GM19468 (cell line): ENCODE data around the gene PPM1D.

Experiments used
- ATAC-seq: cut with Tn5 transposase; IDR thresholded peaks from one replicate; pipeline ENCODE4 v1.9.1; 2021; ENCODE audit warnings: mild to moderate bottlenecking, moderate library complexity, moderate number of reproducible peaks; ENCODE audit not compliant: unreplicated experiment; ENCODE audit errors: extremely low read depth

PPM1D gene

DNA sequence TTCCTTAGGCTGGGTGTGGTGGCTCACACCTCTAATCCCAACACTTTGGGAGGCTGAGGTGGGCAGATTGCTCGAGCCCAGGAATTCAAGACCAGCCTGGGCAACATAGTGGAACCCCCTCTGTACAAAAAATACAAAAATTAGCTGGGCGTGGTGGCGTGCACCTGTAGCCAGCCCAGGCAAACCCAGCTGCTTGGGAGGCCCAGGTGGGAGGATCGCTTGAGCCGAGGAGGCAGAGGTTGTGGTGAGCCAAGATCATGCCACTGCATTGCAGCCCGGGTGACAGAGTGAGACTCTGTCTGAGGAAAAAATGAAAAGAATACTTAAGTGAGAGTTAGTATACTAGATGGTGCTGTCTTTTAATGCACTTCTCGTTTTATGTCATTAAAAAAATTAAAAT, 15.1 kb downstream of the PPM1D start:
- ATAC-seq: no peak

DNA sequence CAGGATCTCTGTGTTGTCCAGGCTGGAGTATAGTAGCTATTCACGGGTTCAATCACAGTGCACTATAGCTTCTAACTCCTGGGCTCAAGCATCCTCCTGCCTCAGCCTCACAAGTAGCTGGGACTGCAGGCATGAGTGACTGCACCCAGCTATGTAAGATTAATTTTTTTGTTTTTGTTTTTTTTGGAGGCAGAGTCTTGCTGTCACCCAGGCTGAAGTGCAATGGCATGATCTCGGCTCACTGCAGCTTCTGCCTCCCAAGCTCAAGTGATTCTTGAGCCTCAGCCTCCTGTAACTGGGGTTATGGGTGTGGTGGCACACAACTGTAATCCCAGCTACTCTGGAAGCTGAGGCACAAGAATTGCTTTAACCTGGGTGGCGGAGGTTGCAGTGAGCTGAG, 15.8 kb downstream of the PPM1D start:
- no peak for ATAC-seq

DNA sequence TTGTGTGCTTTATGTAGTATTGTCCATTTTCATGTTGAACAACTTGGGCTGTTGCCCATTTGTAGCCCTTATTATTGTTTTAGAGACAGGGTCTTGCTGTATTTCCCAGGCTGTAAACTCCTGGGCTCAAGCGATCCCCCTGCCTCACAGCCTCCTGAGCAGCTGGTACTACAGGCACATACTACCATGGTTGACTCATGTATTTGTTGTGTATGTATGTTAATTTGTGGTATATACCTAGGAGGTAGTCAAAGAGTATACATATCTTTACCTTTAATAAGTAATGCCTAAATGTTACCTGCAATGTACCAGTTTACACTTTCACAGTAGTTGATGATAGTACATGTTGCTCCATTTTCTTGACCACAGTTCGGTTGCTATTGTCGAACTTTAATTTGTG, 18.1 kb downstream of the PPM1D start:
- no peak for ATAC-seq

DNA sequence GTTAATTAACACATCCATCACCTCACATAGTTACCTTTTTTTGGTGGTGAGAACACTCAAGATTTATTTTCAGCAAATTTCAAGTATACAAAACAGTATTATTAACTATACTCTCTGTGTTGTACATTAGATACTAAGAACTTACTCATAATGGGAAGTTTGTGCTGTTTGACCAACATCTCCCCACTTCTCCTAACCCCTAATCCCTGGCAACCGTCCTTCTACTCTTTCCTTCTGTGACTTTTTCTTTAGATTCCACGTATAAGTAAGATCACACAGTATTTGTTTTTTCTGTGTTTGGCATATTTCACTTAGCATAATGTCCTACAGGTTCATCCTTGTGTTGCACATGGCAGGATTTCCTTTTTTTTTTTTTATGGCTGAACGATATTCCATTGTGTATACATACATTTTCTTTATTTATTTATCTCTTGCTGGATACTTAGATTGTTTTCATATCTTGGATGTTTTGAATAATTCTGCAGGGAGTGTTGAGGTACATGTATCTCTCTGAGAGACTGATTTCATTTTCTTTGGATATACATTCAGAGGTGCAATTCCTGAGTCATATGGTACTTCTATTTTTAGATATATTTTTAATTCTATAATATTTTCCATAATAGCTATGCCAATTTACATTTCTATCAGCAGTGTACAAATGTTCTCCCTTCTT, 19.0 kb downstream of the PPM1D start:
- no peak for ATAC-seq

DNA sequence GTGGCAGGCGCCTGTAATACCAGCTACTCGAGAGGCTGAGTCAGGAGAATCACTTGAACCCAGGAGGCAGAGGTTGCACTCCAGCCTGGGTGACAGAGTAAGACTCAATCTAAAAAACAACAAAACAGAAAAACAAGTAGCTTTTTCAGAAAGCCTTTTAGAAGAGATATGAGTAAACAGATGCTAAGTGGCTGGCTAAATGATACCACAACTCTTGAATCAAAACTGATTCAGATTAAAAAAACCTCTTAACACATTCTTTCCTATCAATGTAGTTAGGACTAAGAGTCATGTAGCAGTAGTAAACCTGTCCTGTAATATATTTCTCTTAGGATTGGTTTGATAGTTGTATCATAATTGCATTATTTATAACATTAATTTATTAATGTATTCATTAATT, 23.0 kb downstream of the PPM1D start:
- no peak for ATAC-seq

DNA sequence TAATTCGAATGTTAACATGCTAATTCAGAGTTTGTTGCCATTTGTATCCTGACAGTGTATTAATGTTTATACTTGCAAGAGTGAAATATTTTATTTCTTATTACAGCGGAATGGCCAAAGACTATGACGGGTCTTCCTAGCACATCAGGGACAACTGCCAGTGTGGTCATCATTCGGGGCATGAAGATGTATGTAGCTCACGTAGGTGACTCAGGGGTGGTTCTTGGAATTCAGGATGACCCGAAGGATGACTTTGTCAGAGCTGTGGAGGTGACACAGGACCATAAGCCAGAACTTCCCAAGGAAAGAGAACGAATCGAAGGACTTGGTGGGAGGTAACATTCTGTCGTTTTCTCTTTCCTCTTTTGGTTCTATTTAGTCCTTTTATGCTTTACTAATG, 23.4 kb downstream of the PPM1D start:
- no peak for ATAC-seq

DNA sequence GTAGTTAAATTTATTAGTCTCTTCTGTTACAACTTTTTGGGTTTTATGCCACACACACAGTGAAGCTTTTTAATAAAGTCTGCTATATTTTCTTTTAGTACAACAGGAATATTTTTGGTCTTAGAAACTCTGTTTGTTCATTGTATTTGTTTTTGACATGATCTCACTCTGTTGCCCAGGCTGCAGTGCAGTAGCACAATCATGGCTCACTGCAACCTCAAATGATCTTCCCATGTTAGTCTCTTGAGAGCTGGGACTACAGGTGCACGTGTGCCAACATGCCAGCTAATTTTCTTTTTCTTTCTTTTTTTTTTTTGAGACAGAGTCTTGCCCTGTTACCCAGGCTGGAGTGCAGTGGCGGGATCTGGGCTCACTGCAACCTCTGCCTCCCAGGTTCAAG, 27.1 kb downstream of the PPM1D start:
- ATAC-seq: no peak

DNA sequence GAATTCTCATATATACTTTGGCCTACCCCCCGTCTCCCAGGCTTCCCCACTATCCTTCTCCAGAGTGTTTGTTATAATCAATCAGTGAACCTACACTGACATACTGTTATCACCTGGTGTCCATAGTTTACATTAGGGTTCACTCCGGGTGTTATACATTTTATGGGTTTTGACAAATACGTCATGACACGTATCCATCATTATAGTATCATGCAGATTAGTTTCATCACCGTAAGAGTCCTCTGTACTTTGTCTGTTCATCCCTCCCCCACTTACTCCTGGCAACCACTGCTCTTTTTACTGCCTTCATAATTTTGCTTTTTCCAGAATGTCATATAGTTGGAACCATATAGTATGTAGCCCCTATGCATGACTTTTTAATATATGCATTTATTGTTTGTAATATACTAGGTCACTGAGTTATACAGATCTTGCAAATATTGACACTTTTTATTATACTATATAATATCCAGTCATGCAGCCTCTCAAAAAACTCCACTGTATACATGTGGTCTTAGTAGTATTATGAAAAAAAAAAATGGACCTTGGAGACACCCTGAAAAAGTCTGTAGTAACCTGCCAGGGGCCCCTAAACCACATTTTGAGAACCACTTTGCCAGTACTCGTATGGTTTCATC, 28.4 kb downstream of the PPM1D start:
- ATAC-seq: no peak

DNA sequence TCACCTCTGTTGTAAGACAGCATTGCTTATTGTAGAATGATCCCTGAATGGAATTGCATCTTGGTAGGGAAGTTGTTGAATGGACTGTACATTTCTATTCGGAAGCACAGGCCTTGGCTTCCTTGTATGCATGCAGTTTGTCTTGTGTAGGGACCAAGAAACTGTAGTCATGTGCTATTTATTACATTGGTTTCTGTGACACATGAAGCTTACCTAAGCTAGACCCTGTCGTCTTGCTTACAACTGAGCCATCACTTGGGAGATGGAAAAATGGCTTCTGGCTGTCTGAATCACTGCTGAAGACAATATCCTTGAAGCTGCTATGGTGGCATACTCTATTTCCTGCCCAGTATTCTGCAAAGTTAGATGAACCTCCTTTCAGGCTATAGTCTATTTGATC, 29.1 kb downstream of the PPM1D start:
- no peak for ATAC-seq

DNA sequence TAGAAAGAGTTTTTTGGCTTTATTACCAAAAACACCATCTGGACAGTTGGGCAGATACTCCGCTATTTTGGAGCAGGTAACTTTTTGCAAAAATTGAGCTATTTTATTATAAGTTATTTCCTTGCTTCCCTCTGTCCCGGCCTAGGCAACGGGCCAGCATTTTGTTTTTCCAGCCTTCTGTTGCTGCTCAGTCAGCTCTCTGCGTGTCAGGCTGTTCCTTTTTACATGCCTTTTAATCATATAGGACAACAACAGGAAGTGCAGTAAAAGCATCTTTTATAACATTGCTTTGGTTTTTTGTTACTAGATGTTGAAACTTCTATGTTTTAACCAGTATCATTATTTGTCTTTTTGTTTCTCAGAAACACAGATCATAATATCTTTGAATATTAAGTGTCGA, 30.4 kb downstream of the PPM1D start:
- ATAC-seq: no peak

DNA sequence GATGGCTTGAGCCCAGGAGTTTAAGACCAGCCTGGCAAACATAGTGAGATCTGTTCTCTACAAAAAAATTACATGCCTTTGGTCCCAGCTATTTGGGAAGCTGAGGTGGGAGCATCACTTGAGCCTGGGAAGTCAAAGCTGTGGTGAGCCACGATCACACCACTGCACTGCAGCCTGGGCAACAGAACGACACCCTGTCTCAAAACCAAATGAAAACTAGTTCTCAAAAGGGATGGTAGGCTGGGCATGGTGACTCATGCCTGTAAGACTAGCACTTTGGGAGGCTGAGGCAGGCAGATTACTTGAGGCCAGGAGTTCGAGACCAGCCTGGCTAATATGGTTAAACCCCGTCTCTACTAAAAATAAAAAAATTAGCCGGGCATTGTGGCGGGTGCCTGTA, 31.1 kb downstream of the PPM1D start:
- ATAC-seq: no peak

DNA sequence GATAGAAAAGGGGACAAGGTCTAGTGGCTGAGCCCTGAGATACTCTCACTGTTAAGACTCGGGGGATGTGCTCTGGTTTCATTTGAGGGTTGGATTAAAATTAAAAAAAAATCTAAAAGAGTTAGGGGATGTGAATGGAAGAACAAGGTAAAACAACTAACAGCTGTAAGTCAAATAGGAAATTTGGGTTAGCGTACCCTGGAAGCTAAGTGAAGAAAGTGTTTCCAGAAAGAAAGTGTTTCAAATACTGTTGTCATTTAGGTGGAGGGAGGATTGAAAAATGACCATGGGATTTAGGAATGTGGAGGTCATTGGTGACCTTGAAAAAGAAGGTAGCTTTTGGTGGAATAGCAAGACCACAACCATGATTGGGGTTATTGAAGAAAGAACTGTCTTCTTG, 37.7 kb downstream of the PPM1D start:
- ATAC-seq: no peak

DNA sequence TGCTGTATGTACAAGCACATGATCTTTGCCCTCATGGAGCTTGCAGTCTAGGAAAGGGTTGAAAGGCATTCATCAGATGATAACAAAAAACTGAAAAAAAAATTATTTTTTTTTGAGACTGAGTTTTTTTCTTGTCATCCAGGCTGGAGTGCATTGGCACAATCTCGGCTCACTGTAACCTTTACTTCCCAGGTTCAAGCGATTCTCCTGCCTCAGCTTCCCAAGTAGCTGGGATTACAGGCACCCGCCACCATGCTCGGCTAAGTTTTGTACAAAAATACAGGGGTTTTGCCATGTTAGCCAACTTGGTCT, 39.0 kb downstream of the PPM1D start:
- no peak for ATAC-seq

DNA sequence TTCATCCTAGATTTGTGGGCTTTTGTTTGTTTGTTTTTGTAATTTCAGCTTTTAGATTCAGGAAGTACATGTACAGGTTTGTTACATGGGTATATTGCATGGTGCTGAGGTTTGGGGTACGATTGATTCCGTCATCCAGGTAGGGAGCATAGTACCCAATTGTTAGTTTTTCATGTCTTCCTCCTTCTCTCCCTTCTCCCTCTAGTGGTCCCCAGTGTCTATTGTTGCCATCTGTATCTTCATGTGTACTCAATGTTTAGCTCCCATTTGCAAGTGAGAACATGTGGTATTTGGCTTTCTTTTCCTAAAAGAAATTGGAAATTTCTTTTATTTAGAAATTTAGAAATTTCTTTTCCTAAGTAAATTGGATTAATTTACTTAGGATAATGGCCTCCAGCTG, 40.5 kb downstream of the PPM1D start:
- no peak for ATAC-seq

DNA sequence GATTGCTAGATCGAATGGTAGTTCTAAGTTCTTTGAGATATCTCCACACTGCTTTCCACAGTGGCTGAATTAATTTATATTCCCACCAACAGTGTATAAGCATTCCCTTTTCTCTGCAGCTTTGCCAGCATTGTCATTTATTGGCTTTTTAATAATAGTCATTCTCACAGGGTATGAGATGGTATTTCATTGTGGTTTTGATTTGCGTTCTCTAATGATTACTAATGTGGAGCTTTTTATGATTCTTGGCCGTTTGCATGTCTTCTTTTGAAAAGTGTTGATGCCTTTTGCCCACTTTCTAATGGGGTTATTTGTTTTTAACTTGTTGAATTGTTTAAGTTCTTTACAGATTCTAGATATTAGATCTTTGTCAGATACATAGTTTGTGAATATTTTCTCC, 41.1 kb downstream of the PPM1D start:
- no peak for ATAC-seq

DNA sequence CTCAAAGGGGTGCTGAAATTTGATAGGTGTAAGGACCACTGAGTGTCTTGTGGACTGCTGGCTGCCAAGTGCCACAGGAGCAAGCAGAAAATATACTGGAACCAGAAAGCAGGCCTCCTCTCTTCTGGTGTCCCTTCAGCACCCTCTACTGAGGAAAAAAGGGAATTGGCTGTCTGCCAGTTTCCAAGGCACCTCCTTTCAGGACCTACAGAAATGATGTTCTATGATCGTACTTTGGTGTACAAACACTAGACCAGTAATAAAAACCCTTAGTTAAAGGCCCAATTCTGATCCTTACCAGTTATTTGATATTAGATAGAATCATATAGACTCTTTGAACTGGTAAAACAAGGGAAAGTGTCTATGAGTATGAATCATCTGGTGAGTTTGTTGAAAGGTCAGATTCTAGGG, 41.8 kb downstream of the PPM1D start:
- no peak for ATAC-seq

DNA sequence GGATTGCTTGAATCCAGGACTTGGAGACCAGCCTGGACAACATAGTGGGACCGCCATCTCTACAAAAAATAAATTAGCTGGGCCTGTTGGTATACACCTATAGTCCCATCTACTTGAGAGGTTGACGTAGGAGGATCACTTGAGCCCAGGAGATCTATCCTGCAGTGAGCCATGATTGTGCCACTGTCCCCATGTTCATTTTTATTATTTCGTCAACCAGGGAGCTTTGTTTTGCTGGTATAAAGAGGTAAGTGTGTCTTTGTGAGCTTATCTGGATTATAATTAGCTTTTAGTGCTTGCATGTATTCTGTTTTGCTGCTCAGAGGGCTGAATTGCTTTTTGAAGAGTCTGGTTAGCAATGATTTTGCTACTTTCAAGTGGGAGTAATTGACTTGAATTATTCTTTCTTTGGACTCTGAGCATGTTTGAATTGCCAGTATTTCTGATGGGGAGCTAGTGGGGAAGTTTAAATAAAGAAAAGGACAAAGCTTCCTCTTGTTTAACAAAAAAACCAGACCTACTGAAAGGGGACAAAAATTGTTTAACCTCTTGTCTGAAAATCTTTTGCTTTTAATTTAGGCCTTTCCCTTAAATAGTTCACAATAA, 46.0 kb downstream of the PPM1D start:
- no peak for ATAC-seq

DNA sequence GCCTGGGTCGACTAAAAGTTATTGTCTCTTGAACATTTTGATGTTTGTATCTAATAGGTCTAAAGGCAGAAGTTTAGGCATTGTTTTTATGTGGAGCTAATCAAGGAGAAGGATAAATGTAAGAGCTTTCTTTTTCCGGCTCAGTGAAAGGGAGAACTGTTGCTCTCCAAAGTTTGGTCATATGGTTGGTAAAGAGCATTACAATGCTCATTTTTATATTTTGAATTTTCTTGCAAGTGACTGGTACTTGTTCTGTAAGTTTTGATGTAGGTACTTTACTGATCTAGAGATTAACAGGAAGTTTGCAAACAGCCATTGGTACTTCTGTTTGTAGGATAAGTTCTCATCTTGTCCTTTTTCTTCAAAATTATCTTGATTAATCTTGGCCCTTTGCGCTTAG, 46.7 kb downstream of the PPM1D start:
- no peak for ATAC-seq

DNA sequence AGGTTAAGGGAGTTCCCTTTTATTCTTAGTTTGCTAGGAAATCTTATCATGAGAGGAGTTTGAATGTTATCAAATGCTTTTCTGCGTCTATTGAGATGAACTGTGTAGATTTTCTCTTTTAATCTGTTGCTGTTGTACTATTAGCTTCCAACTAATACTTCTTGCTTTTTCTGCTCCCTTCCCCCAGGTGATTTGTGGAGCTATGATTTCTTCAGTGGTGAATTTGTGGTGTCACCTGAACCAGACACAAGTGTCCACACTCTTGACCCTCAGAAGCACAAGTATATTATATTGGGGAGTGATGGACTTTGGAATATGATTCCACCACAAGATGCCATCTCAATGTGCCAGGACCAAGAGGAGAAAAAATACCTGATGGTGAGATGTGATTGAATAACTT, 47.7 kb downstream of the PPM1D start:
- ATAC-seq: no peak

DNA sequence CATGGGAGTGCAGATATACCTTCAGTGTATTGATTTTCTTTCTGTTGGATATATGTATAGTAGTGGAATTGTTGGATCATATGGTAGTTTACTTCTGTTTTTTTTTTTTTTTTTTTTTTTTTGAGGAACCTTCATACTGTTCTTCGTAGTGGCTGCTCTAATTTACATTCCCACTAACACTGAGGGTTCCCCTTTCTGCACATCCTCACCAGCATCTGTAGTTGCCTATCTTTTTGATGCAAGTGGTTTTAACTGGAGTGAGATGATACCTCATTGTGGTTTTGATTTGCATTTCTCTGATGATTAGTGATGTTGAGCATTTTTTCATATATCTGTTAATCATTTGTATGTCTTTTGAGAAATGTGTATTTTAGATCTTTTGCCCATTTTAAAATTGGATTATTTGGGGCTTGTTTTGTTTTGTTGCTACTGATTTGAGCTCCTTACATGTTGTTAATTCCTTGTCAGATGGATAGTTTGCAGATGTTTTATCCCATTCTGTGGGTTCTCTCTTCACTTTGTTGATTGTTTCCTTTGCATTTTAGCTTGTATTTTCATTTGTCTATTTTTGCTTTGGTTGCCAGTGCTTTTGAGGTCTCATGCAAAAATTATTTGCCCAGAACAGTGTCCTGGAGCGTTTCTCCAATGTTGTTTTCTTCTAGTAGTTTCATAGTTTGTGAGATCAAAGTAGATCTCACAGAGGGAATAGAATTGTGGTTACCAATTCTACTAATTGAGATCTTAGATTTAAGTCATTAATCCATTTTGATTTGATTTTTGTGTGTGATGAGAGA, 52.7 kb downstream of the PPM1D start:
- ATAC-seq: peak; percentile 81

DNA sequence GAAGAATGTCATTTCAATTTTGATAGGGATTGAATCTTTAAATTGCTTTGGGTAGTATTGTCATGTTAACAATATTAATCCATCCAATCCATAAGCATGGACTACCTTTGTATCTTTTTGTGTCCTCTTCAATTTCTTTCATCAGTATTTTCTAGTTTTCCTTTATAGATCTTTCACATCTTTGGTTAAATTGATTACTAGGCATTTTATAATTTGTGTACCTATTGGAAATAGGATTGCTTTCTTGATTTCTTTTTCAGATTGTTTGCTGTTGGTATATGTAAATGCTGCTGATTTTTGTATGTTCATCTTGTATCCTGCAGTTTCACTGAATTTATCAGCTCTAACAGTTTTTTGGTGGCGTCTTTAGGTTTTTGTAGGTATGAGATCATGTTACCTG, 53.6 kb downstream of the PPM1D start:
- no peak for ATAC-seq
